Caco-2 (cell line): ENCODE data around the gene MTMR4. TPM values are rescaled to one million over a fixed set of nuclear protein-coding genes. Genes with fewer than 3 reads are reported as not detected.

Source experiments
- BruUV-seq: library from RNA; stranded (reverse); fragments of 400-500 nt; replicated peaks from 2 replicates; lab custom pipeline; 2021; lab: Mats Ljungman, UMichigan
- CTCF ChIA-PET: fragments of 300-600 bp; sonication (Branson Sonifier 250); formaldehyde crosslinking; loops from one replicate; lab custom pipeline; 2022; ENCODE audit warnings: antibody characterized with exemption; lab: Charles Lee
- POLR2A ChIA-PET: fragments of 300-600 bp; sonication (Branson Sonifier 250); formaldehyde crosslinking; loops from one replicate; lab custom pipeline; 2022; ENCODE audit warnings: antibody characterized with exemption; lab: Charles Lee
- DNase-seq, 2 experiments: peaks; one replicate each; pipeline versions ENCODE4 v3.0.0 to v3.0.0-alpha.2; 2020 to 2022
- H3K27me3 ChIP-seq: replicated peaks from 2 replicates; pipeline ENCODE4 v1.6.0; 2011; ENCODE audit warnings: low read length; ENCODE audit not compliant: control insufficient read depth, insufficient read depth
- H3K36me3 ChIP-seq: 2 replicates; pipeline ENCODE4 v1.5.1; 2011; ENCODE audit warnings: low read length; ENCODE audit not compliant: control insufficient read depth, insufficient read depth
- H3K4me1 ChIP-seq: fragments of 250-450 bp; sonication (Bioruptor Pico); 2 replicates; pipeline ENCODE4 v1.5.1; 2020; ENCODE audit warnings: mild to moderate bottlenecking
- H3K4me3 ChIP-seq: 2 replicates; pipeline ENCODE4 v1.5.1; 2011; ENCODE audit warnings: low read depth, mild to moderate bottlenecking, control low read depth, low read length
- H3K9me3 ChIP-seq: fragments of 250-450 bp; sonication (Bioruptor Pico); 2 replicates; pipeline ENCODE4 v1.5.1; 2020; ENCODE audit warnings: mild to moderate bottlenecking, moderate library complexity
- H3K27ac Mint-ChIP-seq: one replicate; pipeline ENCODE4 v1.8.0; 2022; ENCODE audit warnings: mixed read lengths; ENCODE audit not compliant: unreplicated experiment
- H3K27me3 Mint-ChIP-seq: one replicate; pipeline ENCODE4 v1.8.0; 2022; ENCODE audit warnings: mixed read lengths; ENCODE audit not compliant: insufficient read depth, unreplicated experiment
- H3K36me3 Mint-ChIP-seq: one replicate; pipeline ENCODE4 v1.8.0; 2022; ENCODE audit warnings: mild to moderate bottlenecking, mixed read lengths; ENCODE audit not compliant: insufficient read depth, unreplicated experiment
- H3K4me1 Mint-ChIP-seq: one replicate; pipeline ENCODE4 v1.8.0; 2022; ENCODE audit warnings: low read depth, mixed read lengths; ENCODE audit not compliant: unreplicated experiment
- H3K4me3 Mint-ChIP-seq: one replicate; pipeline ENCODE4 v1.8.0; 2022; ENCODE audit warnings: mild to moderate bottlenecking, moderate library complexity, mixed read lengths; ENCODE audit not compliant: unreplicated experiment
- H3K9me3 Mint-ChIP-seq: one replicate; pipeline ENCODE4 v1.8.0; 2022; ENCODE audit warnings: mixed read lengths; ENCODE audit not compliant: unreplicated experiment
- CTCF ChIP-seq, 2 experiments: fragments of 200-600 bp in 1 of 2; IDR thresholded peaks; 1 replicate in 1 of 2; 2 replicates in 1 of 2; pipeline versions ENCODE4 v1.5.1 to v1.8.0; 2011 to 2022; ENCODE audit warnings: antibody characterized with exemption in 1 of 2, control low read depth in 1 of 2, inconsistent platforms in 1 of 2, low read depth in 1 of 2, low read length in 1 of 2, mild to moderate bottlenecking in 1 of 2, moderate library complexity in 1 of 2; ENCODE audit not compliant: insufficient read depth in 1 of 2, severe bottlenecking in 1 of 2, unreplicated experiment in 1 of 2
- intact Hi-C: fragments of 100-400 bp; cut with micrococcal nuclease; formaldehyde crosslinking; loops from one replicate; pipeline ENCODE4 v1.10.0; 2022; ENCODE audit not compliant: unreplicated experiment
- total RNA-seq: library from RNA; stranded (reverse); gene quantifications from 2 replicates; pipeline ENCODE4 v1.2.3, GENCODE V29; 2022

Gene MTMR4
- total RNA-seq, 1 experiment from 2014 or later = 62.6 TPM

GRCh38 chr17:58533616-58534188, 19.3 kb upstream of the MTMR4 start:
- Mint-ChIP-seq H3K9me3 (no peaks in the 10 kb centered on the region), H3K36me3 (no peaks in the 10 kb centered on the region), H3K4me1 (peaks cover 16% of the 10 kb centered on the region), H3K27ac (no peak overlapping the region), H3K27me3 (peaks cover 3% of the 10 kb centered on the region), H3K4me3 (no peak overlapping the region)
- BruUV-seq = no TSS peak
- peaks cover 34% of the 10 kb centered on the region for H3K4me1 ChIP-seq
- no peak for DNase-seq
- intact Hi-C loops = no loop called here
- no peak overlapping the region for H3K4me3 ChIP-seq
- TF ChIP-seq CTCF (IDR thresholded peaks at IDR 0.05; ENCODE audit: insufficient read depth in 1 of 2, low read depth in 1 of 2, low read length in 1 of 2, severe bottlenecking in 1 of 2, unreplicated experiment in 1 of 2) = no peak
- no peaks in the 10 kb centered on the region for H3K9me3 ChIP-seq
- ChIA-PET POLR2A (interaction anchor here (0.5 kb wide), 1 partner anchor 298 kb away, joined by 3 read pairs; no protein-coding TSS in a partner anchor), CTCF (interaction anchor here (0.7 to 1.2 kb wide), 3 partner anchors 11 to 15 kb away, joined by 3 to 4 read pairs (median 4); no protein-coding TSS in a partner anchor)
- no peaks in the 10 kb centered on the region for H3K27me3 ChIP-seq
- H3K36me3 ChIP-seq = no peaks in the 10 kb centered on the region

GRCh38 chr17:58532555-58532951, 18.1 kb upstream of the MTMR4 start:
- Histone ChIP-seq H3K27me3 (no peaks in the 10 kb centered on the region), H3K4me3 (peak overlapping the region; percentile 33), H3K36me3 (no peaks in the 10 kb centered on the region), H3K4me1 (peaks cover 34% of the 10 kb centered on the region), H3K9me3 (no peaks in the 10 kb centered on the region)
- peak overlapping the region; percentile 46 for H3K4me3 Mint-ChIP-seq
- ChIA-PET CTCF (interaction anchor here (0.8 to 1.5 kb wide), 3 partner anchors 12 to 215 kb away, joined by 3 to 5 read pairs (median 5); no protein-coding TSS in a partner anchor), POLR2A (interaction anchor here (1.9 kb wide), 1 partner anchor 99 kb away, joined by 16 read pairs; no protein-coding TSS in a partner anchor)
- intact Hi-C loops = no loop called here
- no peak for TF ChIP-seq CTCF (IDR thresholded peaks at IDR 0.05; ENCODE audit: insufficient read depth in 1 of 2, low read depth in 1 of 2, low read length in 1 of 2, severe bottlenecking in 1 of 2, unreplicated experiment in 1 of 2)
- no peak for DNase-seq
- no peak overlapping the region for H3K27ac Mint-ChIP-seq
- H3K9me3 Mint-ChIP-seq = no peaks in the 10 kb centered on the region
- peaks cover 16% of the 10 kb centered on the region for H3K4me1 Mint-ChIP-seq
- H3K27me3 Mint-ChIP-seq = peaks cover 3% of the 10 kb centered on the region
- no TSS peak for BruUV-seq
- H3K36me3 Mint-ChIP-seq = no peaks in the 10 kb centered on the region

GRCh38 chr17:58531661-58532554, 17.5 kb upstream of the MTMR4 start:
- peaks cover 34% of the 10 kb centered on the region for H3K4me1 ChIP-seq
- peak; percentile 58 to 80 for DNase-seq
- H3K27me3 ChIP-seq = no peaks in the 10 kb centered on the region
- CTCF ChIA-PET = interaction anchor here (1.2 to 1.5 kb wide), 2 partner anchors 13 to 214 kb away, joined by 5 read pairs; no protein-coding TSS in a partner anchor
- Mint-ChIP-seq H3K4me1 (peaks cover 16% of the 10 kb centered on the region), H3K27ac (no peak overlapping the region), H3K4me3 (peak overlapping the region; percentile 46), H3K27me3 (peaks cover 3% of the 10 kb centered on the region), H3K36me3 (no peaks in the 10 kb centered on the region), H3K9me3 (no peaks in the 10 kb centered on the region)
- no TSS peak for BruUV-seq
- no peaks in the 10 kb centered on the region for H3K36me3 ChIP-seq
- intact Hi-C loops = no loop called here
- POLR2A ChIA-PET = interaction anchor here (0.6 to 1.9 kb wide), 2 partner anchors 100 to 1088 kb away, joined by 3 to 16 read pairs; partner anchors contain the start of gene CLTC
- TF ChIP-seq CTCF (IDR thresholded peaks at IDR 0.05; ENCODE audit: insufficient read depth in 1 of 2, low read depth in 1 of 2, low read length in 1 of 2, severe bottlenecking in 1 of 2, unreplicated experiment in 1 of 2) = no peak
- no peaks in the 10 kb centered on the region for H3K9me3 ChIP-seq
- H3K4me3 ChIP-seq = peak overlapping the region; percentile 33
